Uterine smooth muscle cell (primary cell): ENCODE data around the gene ANTXR1. TPM values are rescaled to one million over a fixed set of nuclear protein-coding genes. Genes with fewer than 3 reads are reported as not detected.

Experiments used
- total RNA-seq: library from RNA; depleted of rRNA; stranded (reverse); fragments of >200 nt; gene quantifications from 2 replicates; pipeline ENCODE4 v1.2.3, GENCODE V29; 2014

ANTXR1 gene
- total RNA-seq, result 25.6 and 79.0 TPM in 2 replicates

GRCh38 chr2:69013142-69013839 lies at the start of gene ANTXR1:
TSS of gene ANTXR1 (plus strand) at chr2:69013179. CDS start at chr2:69013500, 321 bp downstream.

GRCh38 chr2:68974251-68974650 lies 38.7 kb upstream of the ANTXR1 start, which contains the start of gene GKN1:
TSS of gene GKN1 (plus strand) at chr2:68974636. CDS start at chr2:68974678, 42 bp downstream.

Other genes with a start within 250 kb of the ANTXR1 start
- gene BMP10, start 141.8 kb upstream of the ANTXR1 start, total RNA-seq, result not detected in 2 replicates
- not detected in 2 replicates for gene GKN2, start 60.3 kb upstream of the ANTXR1 start, total RNA-seq
- not detected in 2 replicates for gene GKN1, start 38.5 kb upstream of the ANTXR1 start, total RNA-seq